Aorta (tissue), 5 donors: Measurements from ENCODE around the gene MTX1. TPM values are rescaled to one million over a fixed set of nuclear protein-coding genes. Genes with fewer than 3 reads are reported as not detected.

Experiments
- ATAC-seq: fragments of 200-7000 bp; cut with Tn5 transposase; one replicate; pipeline ENCODE4 v1.9.1; 2022; ENCODE audit warnings: moderate library complexity; ENCODE audit not compliant: low FRiP score
- DNase-seq, 2 donors: peaks; one replicate each; pipeline ENCODE4 v3.0.0-alpha.2; 2020
- H3K27ac ChIP-seq, 2 donors: one replicate each; pipeline ENCODE4 v1.5.1; 2013; ENCODE audit warnings: low read length in 2 of 2, mild to moderate bottlenecking in 2 of 2, moderate library complexity in 2 of 2, control low read depth in 1 of 2, inconsistent platforms in 1 of 2, low read depth in 1 of 2
- H3K27me3 ChIP-seq, 2 donors: one replicate each; pipeline ENCODE4 v1.6.1; 2013; ENCODE audit warnings: control low read depth in 1 of 2, low read length in 1 of 2, mild to moderate bottlenecking in 1 of 2, moderate library complexity in 1 of 2; ENCODE audit not compliant: insufficient read depth in 2 of 2, control insufficient read depth in 1 of 2
- H3K36me3 ChIP-seq, 2 donors: one replicate each; pipeline ENCODE4 v1.6.1; 2013; ENCODE audit warnings: control low read depth in 1 of 2, low read length in 1 of 2, mild to moderate bottlenecking in 1 of 2; ENCODE audit not compliant: insufficient read depth in 2 of 2, control insufficient read depth in 1 of 2
- H3K4me1 ChIP-seq, 2 donors: one replicate each; pipeline ENCODE4 v1.6.1; 2013; ENCODE audit warnings: low read length in 2 of 2, control low read depth in 1 of 2, mild to moderate bottlenecking in 1 of 2, moderate library complexity in 1 of 2; ENCODE audit not compliant: insufficient read depth in 2 of 2, control insufficient read depth in 1 of 2
- H3K4me3 ChIP-seq, 2 donors: one replicate each; pipeline ENCODE4 v1.5.1; 2013; ENCODE audit warnings: low read length in 2 of 2, control low read depth in 1 of 2, mild to moderate bottlenecking in 1 of 2
- H3K9me3 ChIP-seq: one replicate; pipeline ENCODE4 v1.6.1; 2013; ENCODE audit warnings: mild to moderate bottlenecking, low read length; ENCODE audit not compliant: control insufficient read depth
- whole genome bisulfite sequencing, 2 donors: extraction: QIAGEN DNeasy Blood & Tissue Kit; methylation state at CpG; one replicate each; pipeline ENCODE4 v1.1.7; 2013; 5-methylcytosine and 5-hydroxymethylcytosine counted together
- intact Hi-C, 2 donors: fragments of 100-400 bp; cut with DNase I; formaldehyde crosslinking; loops; one replicate each; pipeline versions ENCODE4 v1.14.2 to v1.15.0; 2022
- polyA plus RNA-seq, 2 donors: library from polyadenylated mRNA; stranded (reverse); fragments of 200-250 nt; gene quantifications; one replicate each; pipeline ENCODE4 v1.2.3, GENCODE V29; 2013
- total RNA-seq, 2 donors: library from RNA; stranded (reverse); fragmentation: NEBNext Ultra II Directional; extraction: Animal tissue kit (Norgen Biotek cat#: 25700); gene quantifications; one replicate each; pipeline ENCODE4 v1.2.1, GENCODE V29; 2021
- donor health status: healthy with polysubstance abuse.
- donor health status: Bipolar disorder and iron deficiency.
- donor health status: DM: no; HTN: no; CAD: no.
- donor health status: DM: no; HTN: no; CAD: no.
- donor health status: DM: yes; HTN: yes; CAD: no.

MTX1 gene
- total and polyA plus RNA-seq, 4 donors: 20.3 to 52.9 (median 23.8) TPM

GRCh38 chr1:155177918-155178281 is 30.6 kb upstream of the MTX1 start:
- no peaks in the 10 kb centered on the region for H3K9me3 ChIP-seq
- intact Hi-C loops: loop anchor here in 1 of 2 donors (5.0 kb wide), 1 partner anchor 49 kb away; no protein-coding TSS in a partner anchor
- no peak overlapping the region for H3K27ac ChIP-seq
- no peak overlapping the region for H3K4me3 ChIP-seq
- H3K27me3 ChIP-seq: no peaks in the 10 kb centered on the region
- H3K36me3 ChIP-seq: no peaks in the 10 kb centered on the region
- 93 to 95% methylated on average over 9 of the region's 9 CpGs for WGBS, 2 donors
- DNase-seq: peak in 1 of 2 donors; percentile 63
- H3K4me1 ChIP-seq: no peaks in the 10 kb centered on the region
- no peak for ATAC-seq

GRCh38 chr1:155178441-155179111 is 29.9 kb upstream of the MTX1 start:
- intact Hi-C loops: loop anchor here in 1 of 2 donors (5.0 kb wide), 1 partner anchor 49 kb away; no protein-coding TSS in a partner anchor
- 90 to 94% methylated on average over 29 to 30 of the region's 30 CpGs for WGBS, 2 donors
- Histone ChIP-seq H3K27ac (no peak overlapping the region), H3K4me3 (no peak overlapping the region), H3K9me3 (no peaks in the 10 kb centered on the region), H3K27me3 (no peaks in the 10 kb centered on the region), H3K4me1 (no peaks in the 10 kb centered on the region), H3K36me3 (no peaks in the 10 kb centered on the region)
- ATAC-seq: no peak
- DNase-seq: peak; percentile 57 to 75

- H3K27me3 ChIP-seq: no peaks in the 10 kb centered on the region
- H3K36me3 ChIP-seq: no peaks in the 10 kb centered on the region
- no peak for ATAC-seq
- 94 to 96% methylated on average over 31 of the region's 31 CpGs for WGBS, 2 donors
- H3K4me3 ChIP-seq: no peak overlapping the region
- no peaks in the 10 kb centered on the region for H3K9me3 ChIP-seq
- H3K4me1 ChIP-seq: no peaks in the 10 kb centered on the region
- no peak overlapping the region for H3K27ac ChIP-seq
- peak; percentile 53 to 74 for DNase-seq
- intact Hi-C loops: loop anchor here in 1 of 2 donors (5.0 kb wide), 1 partner anchor 48 kb away; no protein-coding TSS in a partner anchor
These were observed 29.1 kb upstream of the MTX1 start for GRCh38 chr1:155179112-155180031.

GRCh38 chr1:155181371-155182051 is 27.0 kb upstream of the MTX1 start:
- WGBS, 2 donors: 95% methylated on average over 18 of the region's 18 CpGs
- Histone ChIP-seq H3K27ac (no peak overlapping the region), H3K9me3 (no peaks in the 10 kb centered on the region), H3K4me1 (no peaks in the 10 kb centered on the region), H3K4me3 (no peak overlapping the region), H3K27me3 (no peaks in the 10 kb centered on the region), H3K36me3 (no peaks in the 10 kb centered on the region)
- peak in 1 of 2 donors; percentile 19 for DNase-seq
- ATAC-seq: no peak
- intact Hi-C loops: no loop called here

GRCh38 chr1:155182052-155182550 is 26.4 kb upstream of the MTX1 start:
- WGBS, 2 donors: 94 to 95% methylated on average over 7 of the region's 7 CpGs
- no peaks in the 10 kb centered on the region for H3K4me1 ChIP-seq
- no peaks in the 10 kb centered on the region for H3K27me3 ChIP-seq
- H3K36me3 ChIP-seq: no peaks in the 10 kb centered on the region
- H3K9me3 ChIP-seq: no peaks in the 10 kb centered on the region
- DNase-seq: peak in 1 of 2 donors; percentile 68
- intact Hi-C loops: no loop called here
- no peak overlapping the region for H3K4me3 ChIP-seq
- no peak for ATAC-seq
- no peak overlapping the region for H3K27ac ChIP-seq

GRCh38 chr1:155183775-155184221 is 24.7 kb upstream of the MTX1 start:
- ATAC-seq: no peak
- H3K36me3 ChIP-seq: no peaks in the 10 kb centered on the region
- H3K9me3 ChIP-seq: no peaks in the 10 kb centered on the region
- intact Hi-C loops: no loop called here
- peak; percentile 42 to 72 for DNase-seq
- no peak overlapping the region for H3K27ac ChIP-seq
- no peak overlapping the region for H3K4me3 ChIP-seq
- 93 to 94% methylated on average over 20 of the region's 20 CpGs for WGBS, 2 donors
- no peaks in the 10 kb centered on the region for H3K27me3 ChIP-seq
- no peaks in the 10 kb centered on the region for H3K4me1 ChIP-seq

GRCh38 chr1:155184351-155184811 is 24.1 kb upstream of the MTX1 start:
- Histone ChIP-seq H3K27ac (no peak overlapping the region), H3K36me3 (no peaks in the 10 kb centered on the region), H3K9me3 (no peaks in the 10 kb centered on the region), H3K4me1 (no peaks in the 10 kb centered on the region), H3K4me3 (no peak overlapping the region), H3K27me3 (no peaks in the 10 kb centered on the region)
- ATAC-seq (no peak), DNase-seq (peak; percentile 44 to 66)
- intact Hi-C loops: no loop called here
- 80 to 88% methylated on average over 4 of the region's 4 CpGs for WGBS, 2 donors
